GM23338 (cell line): Measurements from ENCODE around the gene LYL1. TPM values are rescaled to one million over a fixed set of nuclear protein-coding genes. Genes with fewer than 3 reads are reported as not detected.

Experiments
- ATAC-seq: fragments of 200-7000 bp; cut with Tn5 transposase; 3 replicates; pipeline ENCODE4 v1.9.1; 2020
- DNase-seq: peaks from one replicate; pipeline ENCODE4 v3.0.0-alpha.2; 2015; ENCODE audit warnings: low spot score
- H2AFZ ChIP-seq: fragments of 200-600 bp; sonication (generic); 2 replicates; pipeline ENCODE4 v1.8.0; 2016; ENCODE audit warnings: antibody characterized with exemption, mild to moderate bottlenecking, moderate library complexity
- H3F3A ChIP-seq: fragments of 200-600 bp; sonication (generic); replicated peaks from 2 replicates; pipeline ENCODE4 v1.8.0; 2017; ENCODE audit warnings: antibody characterized with exemption, mixed run types, low read depth
- H3K27ac ChIP-seq: fragments of 200-600 bp; sonication (generic); 2 replicates; pipeline ENCODE4 v1.6.1; 2016; ENCODE audit warnings: low read depth
- H3K27me3 ChIP-seq: fragments of 200-600 bp; sonication (generic); 2 replicates; pipeline ENCODE4 v1.8.0; 2016; ENCODE audit warnings: mild to moderate bottlenecking, mixed run types, moderate library complexity; ENCODE audit not compliant: insufficient read depth
- H3K36me3 ChIP-seq: fragments of 200-600 bp; sonication (generic); 2 replicates; pipeline ENCODE4 v1.8.0; 2016; ENCODE audit warnings: mild to moderate bottlenecking; ENCODE audit not compliant: insufficient read depth
- H3K4me1 ChIP-seq: fragments of 200-600 bp; sonication (generic); 2 replicates; pipeline ENCODE4 v1.8.0; 2016; ENCODE audit warnings: mild to moderate bottlenecking, moderate library complexity; ENCODE audit not compliant: insufficient read depth
- H3K4me2 ChIP-seq: fragments of 200-600 bp; sonication (generic); 2 replicates; pipeline ENCODE4 v1.7.1; 2017; ENCODE audit warnings: mixed run types
- H3K4me3 ChIP-seq: fragments of 200-600 bp; sonication (generic); 2 replicates; pipeline ENCODE4 v1.6.1; 2016; ENCODE audit warnings: mixed run types
- H3K79me2 ChIP-seq: fragments of 200-600 bp; sonication (generic); replicated peaks from 2 replicates; pipeline ENCODE4 v1.8.0; 2017; ENCODE audit warnings: mild to moderate bottlenecking; ENCODE audit not compliant: insufficient read depth
- H3K9me2 ChIP-seq: fragments of 200-600 bp; sonication (generic); 2 replicates; pipeline ENCODE4 v1.8.0; 2017; ENCODE audit not compliant: insufficient read depth
- H4K20me1 ChIP-seq: fragments of 200-600 bp; sonication (generic); replicated peaks from 2 replicates; pipeline ENCODE4 v1.8.0; 2017; ENCODE audit warnings: mild to moderate bottlenecking; ENCODE audit not compliant: insufficient read depth
- H3K27ac Mint-ChIP-seq: 2 replicates; pipeline ENCODE4 v1.8.0; 2020; ENCODE audit warnings: inconsistent platforms, mild to moderate bottlenecking, moderate library complexity, mixed read lengths
- H3K27me3 Mint-ChIP-seq: 3 replicates; pipeline ENCODE4 v1.8.0; 2022; ENCODE audit warnings: low read depth, mild to moderate bottlenecking, moderate library complexity, mixed read lengths, inconsistent platforms; ENCODE audit not compliant: insufficient read depth, poor library complexity
- H3K36me3 Mint-ChIP-seq: 3 replicates; pipeline ENCODE4 v1.8.0; 2021; ENCODE audit warnings: low read depth, mild to moderate bottlenecking, inconsistent platforms, moderate library complexity, mixed read lengths
- H3K4me1 Mint-ChIP-seq: 3 replicates; pipeline ENCODE4 v1.8.0; 2020; ENCODE audit warnings: mild to moderate bottlenecking, inconsistent platforms, mixed read lengths
- H3K4me3 Mint-ChIP-seq: 3 replicates; pipeline ENCODE4 v1.8.0; 2021; ENCODE audit warnings: moderate library complexity, mild to moderate bottlenecking, inconsistent platforms, mixed read lengths
- H3K9me3 Mint-ChIP-seq: 3 replicates; pipeline ENCODE4 v1.8.0; 2020; ENCODE audit warnings: moderate library complexity, mild to moderate bottlenecking, inconsistent platforms, mixed read lengths
- CREB1 ChIP-seq: fragments of 250-450 bp; sonication (Bioruptor Pico); IDR thresholded peaks from 2 replicates; pipeline ENCODE4 v1.5.0; 2020; ENCODE audit warnings: low read depth, mild to moderate bottlenecking, moderate library complexity
- EZH2 ChIP-seq: fragments of 200-600 bp; sonication (generic); IDR thresholded peaks from one replicate; pipeline ENCODE4 v1.8.0; 2017; ENCODE audit warnings: antibody characterized with exemption, mild to moderate bottlenecking, low read depth; ENCODE audit not compliant: unreplicated experiment
- EZH2phosphoT487 ChIP-seq: fragments of 200-600 bp; sonication (generic); IDR thresholded peaks from one replicate; pipeline ENCODE4 v1.8.1; 2018; ENCODE audit warnings: antibody characterized with exemption; ENCODE audit not compliant: unreplicated experiment
- JUNB ChIP-seq: IDR thresholded peaks from one replicate; pipeline ENCODE4 v1.6.1; 2016; ENCODE audit warnings: antibody characterized with exemption; ENCODE audit not compliant: unreplicated experiment
- NANOG ChIP-seq: IDR thresholded peaks from 2 replicates; pipeline ENCODE4 v1.6.1; 2016; ENCODE audit warnings: antibody characterized with exemption, borderline replicate concordance
- POLR2AphosphoS5 ChIP-seq: IDR thresholded peaks from 2 replicates; pipeline ENCODE4 v1.6.1; 2016; ENCODE audit warnings: antibody characterized with exemption, low read depth
- STAT1 ChIP-seq: IDR thresholded peaks from one replicate; pipeline ENCODE4 v1.6.1; 2016; ENCODE audit warnings: antibody characterized with exemption; ENCODE audit not compliant: unreplicated experiment
- ZNF114 ChIP-seq: fragments of 250-450 bp; sonication (Bioruptor Pico); IDR thresholded peaks from 2 replicates; pipeline ENCODE4 v1.5.0; 2020; ENCODE audit warnings: mild to moderate bottlenecking, moderate library complexity
- ZNF331 ChIP-seq: fragments of 250-450 bp; sonication (Bioruptor Pico); IDR thresholded peaks from 2 replicates; pipeline ENCODE4 v1.5.0; 2020; ENCODE audit warnings: low read depth, mild to moderate bottlenecking, moderate library complexity
- polyA plus RNA-seq: library from polyadenylated mRNA; unstranded; fragments of >200 nt; fragmentation: Nextera tagmentation; extraction: Ambion mirVana; gene quantifications from 2 replicates; pipeline ENCODE4 v1.2.1, GENCODE V29; 2016
- total RNA-seq: library from RNA; depleted of rRNA; stranded (reverse); fragments of >200 nt; shearing (Covaris generic); gene quantifications from 2 replicates; pipeline ENCODE4 v1.2.3, GENCODE V29; 2014
- TF ChIP-seq, protein P1 (sequence below): IDR thresholded peaks from 2 replicates; pipeline ENCODE4 v1.6.1; 2016; ENCODE audit warnings: antibody characterized with exemption
- TF ChIP-seq, protein P2 (sequence below), 2 experiments: fragments of 200-600 bp in 1 of 2; sonication (generic) in 1 of 2; conservative IDR thresholded peaks; 2 replicates each; pipeline versions ENCODE4 v1.5.1 to v1.6.1; 2016 to 2017; ENCODE audit warnings: antibody characterized with exemption in 2 of 2, low read depth in 2 of 2, mild to moderate bottlenecking in 2 of 2, moderate library complexity in 1 of 2
- TF ChIP-seq, protein P3 (sequence below): fragments of 250-450 bp; sonication (Bioruptor Pico); IDR thresholded peaks from 2 replicates; pipeline ENCODE4 v1.5.0; 2020; ENCODE audit warnings: mild to moderate bottlenecking, moderate library complexity

Gene LYL1
- total and polyA plus RNA-seq, 2 experiments from 2014 or later: 1.2 to 2.2 TPM

DNA sequence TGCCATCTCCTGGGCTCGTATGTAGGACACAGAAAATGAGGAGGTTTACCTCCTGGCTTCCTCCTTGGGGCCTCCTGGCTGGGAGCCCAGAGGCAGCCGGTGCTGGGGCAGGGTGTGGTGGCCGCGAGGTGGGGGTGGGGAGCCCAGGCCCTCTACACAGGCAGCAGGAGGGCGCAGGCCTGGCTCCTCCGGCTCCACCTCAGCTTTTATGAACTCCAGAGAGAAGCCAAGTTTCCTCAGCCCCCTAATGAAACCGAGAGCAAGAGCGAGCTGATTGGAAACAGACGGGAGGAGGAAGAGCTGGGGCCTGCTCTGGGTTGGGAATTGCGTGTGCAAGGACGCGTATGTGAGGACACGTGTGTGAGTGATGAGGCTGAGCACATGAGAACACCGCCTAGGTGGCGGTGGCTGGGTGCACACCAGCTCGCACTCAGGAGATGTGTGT is 23.1 kb downstream of the LYL1 start:
- Histone ChIP-seq H2AFZ (peak overlapping the region; percentile 66; the same call in 1 of the 2 replicates), H3K36me3 (no peaks in the 10 kb centered on the region), H3F3A (0 out of 2 replicates have a peak, but pooled peaks cover 11% of the 10 kb centered on the region), H3K79me2 (no peaks in the 10 kb centered on the region), H3K4me2 (no peak overlapping the region), H3K27me3 (peaks cover 8% of the 10 kb centered on the region; the same call in 1 of the 2 replicates), H3K4me1 (peaks cover 34% of the 10 kb centered on the region), H3K27ac (no peak overlapping the region), H3K4me3 (no peak overlapping the region), H4K20me1 (no peaks in the 10 kb centered on the region), H3K9me2 (no peaks in the 10 kb centered on the region)
- H3K4me3 Mint-ChIP-seq: no peak overlapping the region
- H3K27ac Mint-ChIP-seq: no peak overlapping the region
- no peaks in the 10 kb centered on the region for H3K9me3 Mint-ChIP-seq
- no peaks in the 10 kb centered on the region for H3K36me3 Mint-ChIP-seq
- TF ChIP-seq JUNB: no peak
- ATAC-seq (peak; percentile 12; the same call in 2 of the 3 replicates), DNase-seq (no peak)
- H3K4me1 Mint-ChIP-seq: peaks cover 39% of the 10 kb centered on the region
- peaks cover 40% of the 10 kb centered on the region for H3K27me3 Mint-ChIP-seq

DNA sequence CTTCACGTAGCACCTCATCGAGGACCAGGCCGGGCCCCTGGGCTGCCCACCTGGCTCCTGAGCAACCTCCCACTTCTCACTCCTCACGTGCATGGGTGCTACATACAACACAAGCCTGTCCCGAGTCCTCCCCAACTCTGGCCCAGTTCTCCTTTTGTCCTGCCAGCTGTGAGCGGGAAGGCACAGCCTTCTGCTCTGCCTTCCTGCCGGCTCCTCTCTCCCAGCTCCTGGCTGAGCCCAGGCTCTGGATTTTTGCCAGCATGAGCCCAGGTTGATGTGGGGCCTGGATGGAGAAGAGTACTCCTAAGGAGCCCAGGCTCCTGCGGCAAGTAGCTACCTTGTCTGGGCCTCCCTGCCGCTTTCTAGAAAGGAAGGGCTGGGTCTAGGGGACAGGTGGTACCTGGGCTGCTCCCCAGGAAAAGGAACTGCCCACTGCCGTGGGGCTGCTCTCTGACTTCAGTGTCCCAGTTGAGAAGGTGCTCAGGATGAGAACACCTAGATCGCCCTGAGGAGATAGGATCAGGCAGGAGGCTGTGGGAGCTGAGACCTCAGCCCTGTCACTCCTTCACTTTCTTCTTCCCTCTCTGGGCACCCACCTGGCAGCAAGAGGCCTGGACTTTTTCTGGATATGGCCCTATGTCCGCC is 23.6 kb downstream of the LYL1 start:
- Mint-ChIP-seq H3K36me3 (no peaks in the 10 kb centered on the region), H3K4me1 (peaks cover 39% of the 10 kb centered on the region), H3K9me3 (no peaks in the 10 kb centered on the region), H3K4me3 (no peak overlapping the region; the same call in 2 of the 3 replicates), H3K27ac (no peak overlapping the region), H3K27me3 (peaks cover 39% of the 10 kb centered on the region)
- H3K9me2 ChIP-seq: no peaks in the 10 kb centered on the region
- H3F3A ChIP-seq: 0 out of 2 replicates have a peak, but pooled peaks cover 11% of the 10 kb centered on the region
- no peaks in the 10 kb centered on the region for H4K20me1 ChIP-seq
- H3K4me3 ChIP-seq: no peak overlapping the region
- H3K27me3 ChIP-seq: peaks cover 8% of the 10 kb centered on the region; the same call in 1 of the 2 replicates
- H3K79me2 ChIP-seq: no peaks in the 10 kb centered on the region
- peaks cover 34% of the 10 kb centered on the region for H3K4me1 ChIP-seq
- H3K36me3 ChIP-seq: no peaks in the 10 kb centered on the region
- ATAC-seq (peak; percentile 2; the same call in 1 of the 3 replicates), DNase-seq (peak; percentile 15)
- no peak overlapping the region for H3K27ac ChIP-seq
- peak overlapping the region; percentile 66; the same call in 1 of the 2 replicates for H2AFZ ChIP-seq
- H3K4me2 ChIP-seq: peak overlapping the region; percentile 72; the same call in 1 of the 2 replicates
- TF ChIP-seq, protein P1, sequence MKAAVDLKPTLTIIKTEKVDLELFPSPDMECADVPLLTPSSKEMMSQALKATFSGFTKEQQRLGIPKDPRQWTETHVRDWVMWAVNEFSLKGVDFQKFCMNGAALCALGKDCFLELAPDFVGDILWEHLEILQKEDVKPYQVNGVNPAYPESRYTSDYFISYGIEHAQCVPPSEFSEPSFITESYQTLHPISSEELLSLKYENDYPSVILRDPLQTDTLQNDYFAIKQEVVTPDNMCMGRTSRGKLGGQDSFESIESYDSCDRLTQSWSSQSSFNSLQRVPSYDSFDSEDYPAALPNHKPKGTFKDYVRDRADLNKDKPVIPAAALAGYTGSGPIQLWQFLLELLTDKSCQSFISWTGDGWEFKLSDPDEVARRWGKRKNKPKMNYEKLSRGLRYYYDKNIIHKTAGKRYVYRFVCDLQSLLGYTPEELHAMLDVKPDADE: no peak
- TF ChIP-seq EZH2phosphoT487 (no peak), POLR2AphosphoS5 (no peak), EZH2 (no peak), ZNF331 (CRISPR knock-in tag) (no peak), ZNF114 (CRISPR knock-in tag) (no peak), NANOG (no peak), STAT1 (no peak), JUNB (no peak), CREB1 (no peak)
- TF ChIP-seq, protein P2, sequence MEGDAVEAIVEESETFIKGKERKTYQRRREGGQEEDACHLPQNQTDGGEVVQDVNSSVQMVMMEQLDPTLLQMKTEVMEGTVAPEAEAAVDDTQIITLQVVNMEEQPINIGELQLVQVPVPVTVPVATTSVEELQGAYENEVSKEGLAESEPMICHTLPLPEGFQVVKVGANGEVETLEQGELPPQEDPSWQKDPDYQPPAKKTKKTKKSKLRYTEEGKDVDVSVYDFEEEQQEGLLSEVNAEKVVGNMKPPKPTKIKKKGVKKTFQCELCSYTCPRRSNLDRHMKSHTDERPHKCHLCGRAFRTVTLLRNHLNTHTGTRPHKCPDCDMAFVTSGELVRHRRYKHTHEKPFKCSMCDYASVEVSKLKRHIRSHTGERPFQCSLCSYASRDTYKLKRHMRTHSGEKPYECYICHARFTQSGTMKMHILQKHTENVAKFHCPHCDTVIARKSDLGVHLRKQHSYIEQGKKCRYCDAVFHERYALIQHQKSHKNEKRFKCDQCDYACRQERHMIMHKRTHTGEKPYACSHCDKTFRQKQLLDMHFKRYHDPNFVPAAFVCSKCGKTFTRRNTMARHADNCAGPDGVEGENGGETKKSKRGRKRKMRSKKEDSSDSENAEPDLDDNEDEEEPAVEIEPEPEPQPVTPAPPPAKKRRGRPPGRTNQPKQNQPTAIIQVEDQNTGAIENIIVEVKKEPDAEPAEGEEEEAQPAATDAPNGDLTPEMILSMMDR (conservative IDR thresholded peaks at IDR 0.05; ENCODE audit: low read depth in 2 of 2): no peak
- TF ChIP-seq, protein P3, sequence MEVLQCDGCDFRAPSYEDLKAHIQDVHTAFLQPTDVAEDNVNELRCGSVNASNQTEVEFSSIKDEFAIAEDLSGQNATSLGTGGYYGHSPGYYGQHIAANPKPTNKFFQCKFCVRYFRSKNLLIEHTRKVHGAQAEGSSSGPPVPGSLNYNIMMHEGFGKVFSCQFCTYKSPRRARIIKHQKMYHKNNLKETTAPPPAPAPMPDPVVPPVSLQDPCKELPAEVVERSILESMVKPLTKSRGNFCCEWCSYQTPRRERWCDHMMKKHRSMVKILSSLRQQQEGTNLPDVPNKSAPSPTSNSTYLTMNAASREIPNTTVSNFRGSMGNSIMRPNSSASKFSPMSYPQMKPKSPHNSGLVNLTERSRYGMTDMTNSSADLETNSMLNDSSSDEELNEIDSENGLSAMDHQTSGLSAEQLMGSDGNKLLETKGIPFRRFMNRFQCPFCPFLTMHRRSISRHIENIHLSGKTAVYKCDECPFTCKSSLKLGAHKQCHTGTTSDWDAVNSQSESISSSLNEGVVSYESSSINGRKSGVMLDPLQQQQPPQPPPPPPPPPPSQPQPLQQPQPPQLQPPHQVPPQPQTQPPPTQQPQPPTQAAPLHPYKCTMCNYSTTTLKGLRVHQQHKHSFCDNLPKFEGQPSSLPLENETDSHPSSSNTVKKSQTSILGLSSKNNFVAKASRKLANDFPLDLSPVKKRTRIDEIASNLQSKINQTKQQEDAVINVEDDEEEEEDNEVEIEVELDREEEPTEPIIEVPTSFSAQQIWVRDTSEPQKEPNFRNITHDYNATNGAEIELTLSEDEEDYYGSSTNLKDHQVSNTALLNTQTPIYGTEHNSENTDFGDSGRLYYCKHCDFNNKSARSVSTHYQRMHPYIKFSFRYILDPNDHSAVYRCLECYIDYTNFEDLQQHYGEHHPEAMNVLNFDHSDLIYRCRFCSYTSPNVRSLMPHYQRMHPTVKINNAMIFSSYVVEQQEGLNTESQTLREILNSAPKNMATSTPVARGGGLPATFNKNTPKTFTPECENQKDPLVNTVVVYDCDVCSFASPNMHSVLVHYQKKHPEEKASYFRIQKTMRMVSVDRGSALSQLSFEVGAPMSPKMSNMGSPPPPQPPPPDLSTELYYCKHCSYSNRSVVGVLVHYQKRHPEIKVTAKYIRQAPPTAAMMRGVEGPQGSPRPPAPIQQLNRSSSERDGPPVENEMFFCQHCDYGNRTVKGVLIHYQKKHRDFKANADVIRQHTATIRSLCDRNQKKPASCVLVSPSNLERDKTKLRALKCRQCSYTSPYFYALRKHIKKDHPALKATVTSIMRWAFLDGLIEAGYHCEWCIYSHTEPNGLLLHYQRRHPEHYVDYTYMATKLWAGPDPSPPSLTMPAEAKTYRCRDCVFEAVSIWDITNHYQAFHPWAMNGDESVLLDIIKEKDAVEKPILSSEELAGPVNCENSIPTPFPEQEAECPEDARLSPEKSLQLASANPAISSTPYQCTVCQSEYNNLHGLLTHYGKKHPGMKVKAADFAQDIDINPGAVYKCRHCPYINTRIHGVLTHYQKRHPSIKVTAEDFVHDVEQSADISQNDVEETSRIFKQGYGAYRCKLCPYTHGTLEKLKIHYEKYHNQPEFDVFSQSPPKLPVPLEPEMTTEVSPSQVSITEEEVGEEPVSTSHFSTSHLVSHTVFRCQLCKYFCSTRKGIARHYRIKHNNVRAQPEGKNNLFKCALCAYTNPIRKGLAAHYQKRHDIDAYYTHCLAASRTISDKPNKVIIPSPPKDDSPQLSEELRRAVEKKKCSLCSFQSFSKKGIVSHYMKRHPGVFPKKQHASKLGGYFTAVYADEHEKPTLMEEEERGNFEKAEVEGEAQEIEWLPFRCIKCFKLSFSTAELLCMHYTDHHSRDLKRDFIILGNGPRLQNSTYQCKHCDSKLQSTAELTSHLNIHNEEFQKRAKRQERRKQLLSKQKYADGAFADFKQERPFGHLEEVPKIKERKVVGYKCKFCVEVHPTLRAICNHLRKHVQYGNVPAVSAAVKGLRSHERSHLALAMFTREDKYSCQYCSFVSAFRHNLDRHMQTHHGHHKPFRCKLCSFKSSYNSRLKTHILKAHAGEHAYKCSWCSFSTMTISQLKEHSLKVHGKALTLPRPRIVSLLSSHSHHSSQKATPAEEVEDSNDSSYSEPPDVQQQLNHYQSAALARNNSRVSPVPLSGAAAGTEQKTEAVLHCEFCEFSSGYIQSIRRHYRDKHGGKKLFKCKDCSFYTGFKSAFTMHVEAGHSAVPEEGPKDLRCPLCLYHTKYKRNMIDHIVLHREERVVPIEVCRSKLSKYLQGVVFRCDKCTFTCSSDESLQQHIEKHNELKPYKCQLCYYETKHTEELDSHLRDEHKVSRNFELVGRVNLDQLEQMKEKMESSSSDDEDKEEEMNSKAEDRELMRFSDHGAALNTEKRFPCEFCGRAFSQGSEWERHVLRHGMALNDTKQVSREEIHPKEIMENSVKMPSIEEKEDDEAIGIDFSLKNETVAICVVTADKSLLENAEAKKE: no peak
